Lung (tissue), 12 donors: Measurements from ENCODE around the gene RPS6KA4. TPM values are rescaled to one million over a fixed set of nuclear protein-coding genes. Genes with fewer than 3 reads are reported as not detected.

Experiments
- ATAC-seq: fragments of 200-7000 bp; cut with Tn5 transposase; one replicate; pipeline ENCODE4 v1.9.1; 2020; ENCODE audit warnings: moderate number of reproducible peaks; ENCODE audit not compliant: insufficient read depth, low FRiP score
- DNase-seq, 3 donors: peaks; one replicate each; pipeline ENCODE4 v3.0.0-alpha.2; 2013 to 2017
- H3K27ac ChIP-seq, 2 donors: one replicate each; pipeline ENCODE4 v1.5.1; 2013; ENCODE audit warnings: mild to moderate bottlenecking in 2 of 2, moderate library complexity in 2 of 2, control low read depth in 1 of 2, inconsistent platforms in 1 of 2, low read depth in 1 of 2, low read length in 1 of 2
- H3K27me3 ChIP-seq, 3 donors: one replicate each; pipeline ENCODE4 v1.5.1; 2013; ENCODE audit warnings: low read length in 2 of 3; ENCODE audit not compliant: control insufficient read depth in 3 of 3, insufficient read depth in 3 of 3
- H3K36me3 ChIP-seq, 4 donors: one replicate each; pipeline ENCODE4 v1.5.1; 2013; ENCODE audit warnings: low read length in 4 of 4, mild to moderate bottlenecking in 1 of 4, moderate library complexity in 1 of 4; ENCODE audit not compliant: control insufficient read depth in 4 of 4, insufficient read depth in 4 of 4
- H3K4me1 ChIP-seq, 5 donors: one replicate each; pipeline ENCODE4 v1.5.1; 2013; ENCODE audit warnings: low read length in 5 of 5, mild to moderate bottlenecking in 2 of 5, moderate library complexity in 1 of 5; ENCODE audit not compliant: control insufficient read depth in 5 of 5, insufficient read depth in 5 of 5
- H3K4me3 ChIP-seq: one replicate; pipeline ENCODE4 v1.5.1; 2013; ENCODE audit warnings: mild to moderate bottlenecking, control low read depth, moderate library complexity
- H3K9ac ChIP-seq, 2 donors: one replicate each; pipeline ENCODE4 v1.5.1; 2013; ENCODE audit warnings: low read length in 2 of 2, control low read depth in 1 of 2; ENCODE audit not compliant: insufficient read depth in 1 of 2
- H3K9me3 ChIP-seq, 4 donors: one replicate each; pipeline ENCODE4 v1.5.1; 2013; ENCODE audit warnings: low read length in 3 of 4, mild to moderate bottlenecking in 1 of 4, moderate library complexity in 1 of 4; ENCODE audit not compliant: control insufficient read depth in 4 of 4, insufficient read depth in 3 of 4
- CTCF ChIP-seq: IDR thresholded peaks from 2 replicates; pipeline ENCODE4 v1.5.1; 2012; ENCODE audit warnings: mild to moderate bottlenecking; ENCODE audit errors: control extremely low read depth, extremely low read depth
- WGBS, 2 donors: extraction: QIAGEN DNeasy Blood & Tissue Kit; methylation state at CpG; one replicate each; pipeline ENCODE4 v1.1.7; 2013; 5-methylcytosine and 5-hydroxymethylcytosine counted together
- polyA plus RNA-seq, 2 donors: library from polyadenylated mRNA; stranded (reverse); fragments of 200-250 nt; gene quantifications; one replicate each; pipeline ENCODE4 v1.2.1, GENCODE V29; 2013
- total RNA-seq, 2 donors: library from RNA; depleted of rRNA in 1 of 2; stranded (reverse); fragments of >200 nt in 1 of 2; gene quantifications; one replicate each; pipeline ENCODE4 v1.2.1, GENCODE V29; 2014 to 2021
- donor health status: control.
- donor health status: control.
- donor health status: Bipolar disorder and iron deficiency.
- donor health status: healthy.
- donor health status: DM: yes; HTN: yes; CAD: no.

RPS6KA4 gene
- total and polyA plus RNA-seq, 4 donors: 25.3 to 53.8 (median 35.4) TPM

DNA sequence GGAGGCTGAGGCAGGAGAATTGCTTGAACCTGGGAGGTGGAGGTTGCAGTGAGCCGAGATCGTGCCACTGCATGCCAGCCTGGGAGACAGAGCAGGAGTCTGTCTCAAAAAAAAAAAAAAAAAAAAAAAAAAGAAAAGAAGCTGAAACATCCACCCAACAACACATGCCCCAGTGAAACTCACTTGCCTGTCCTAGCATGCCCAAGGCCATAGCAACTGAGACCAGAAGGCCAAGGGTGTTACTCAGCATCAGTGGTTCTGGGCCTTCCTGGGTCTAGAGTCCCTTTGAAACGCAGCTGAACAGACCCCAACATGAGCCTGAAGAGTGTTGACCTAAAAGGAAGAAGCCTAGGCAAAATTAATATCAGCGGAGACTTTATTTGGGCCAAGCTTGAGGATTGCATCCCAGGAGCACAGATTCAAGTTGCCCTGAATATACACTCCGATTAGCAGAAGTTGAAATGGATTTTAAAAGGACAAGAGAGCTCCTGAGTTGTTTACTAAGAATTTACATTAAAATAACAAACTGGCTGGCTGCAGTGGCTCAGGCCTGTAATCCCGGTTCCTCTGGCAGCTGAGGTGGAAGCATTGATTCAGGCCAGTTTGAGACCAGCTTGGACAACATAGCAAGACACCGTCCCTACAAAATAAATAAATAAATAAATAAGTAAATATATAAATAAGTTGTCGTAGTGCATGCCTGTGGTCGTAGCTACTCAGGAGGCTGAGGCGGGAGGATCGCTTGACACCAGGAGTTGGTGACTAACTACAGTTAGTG is 34.1 kb upstream of the RPS6KA4 start:
- ATAC-seq: no peak
- H3K27me3 ChIP-seq: no peaks in the 10 kb centered on the region
- WGBS, 2 donors: 91 to 94% methylated on average over 11 of the region's 11 CpGs
- no peak overlapping the region for H3K4me3 ChIP-seq
- H3K4me1 ChIP-seq: peaks cover 0 to 10% (median 0%) of the 10 kb centered on the region in 5 donors
- H3K27ac ChIP-seq: no peak overlapping the region
- DNase-seq: no peak
- no peaks in the 10 kb centered on the region for H3K9me3 ChIP-seq
- H3K9ac ChIP-seq: no peak overlapping the region
- H3K36me3 ChIP-seq: peaks cover 0 to 19% (median 0%) of the 10 kb centered on the region in 4 donors
- no peak for TF ChIP-seq CTCF

DNA sequence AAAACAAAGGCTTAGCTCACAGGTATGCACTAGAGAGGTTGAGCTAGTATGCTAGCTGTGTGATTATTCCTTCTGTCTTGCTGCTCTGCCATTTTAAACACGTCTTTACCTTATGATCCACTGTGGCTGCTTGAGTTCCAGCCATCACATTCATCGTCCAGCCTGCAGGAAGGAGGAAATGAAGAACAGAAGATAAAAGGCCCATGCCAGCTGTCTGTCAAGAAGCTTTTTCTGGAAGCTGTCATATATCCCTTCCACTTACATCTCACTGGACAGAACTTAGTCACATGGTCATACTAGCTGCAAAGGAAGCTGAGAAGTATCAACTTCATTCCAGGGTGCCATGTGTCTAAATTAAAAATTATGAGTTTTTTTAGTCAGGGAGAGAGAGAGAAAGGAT is 31.6 kb upstream of the RPS6KA4 start:
- no peak for ATAC-seq
- 86 to 90% methylated on average over 2 of the region's 2 CpGs for WGBS, 2 donors

GRCh38 chr11:64327993-64328392 is 31.0 kb upstream of the RPS6KA4 start:
- H3K36me3 ChIP-seq: peaks cover 0 to 2% (median 0%) of the 10 kb centered on the region in 4 donors
- TF ChIP-seq CTCF: no peak
- no peak for DNase-seq
- H3K4me1 ChIP-seq: peaks cover 0 to 3% (median 0%) of the 10 kb centered on the region in 5 donors
- no peak overlapping the region for H3K27ac ChIP-seq
- 88 to 91% methylated on average over 3 of the region's 3 CpGs for WGBS, 2 donors
- ATAC-seq: no peak
- no peaks in the 10 kb centered on the region for H3K9me3 ChIP-seq
- no peaks in the 10 kb centered on the region for H3K27me3 ChIP-seq
- no peak overlapping the region for H3K9ac ChIP-seq
- H3K4me3 ChIP-seq: no peak overlapping the region

More for the DNA sequence above, 31.6 kb upstream of the RPS6KA4 start:
- Histone ChIP-seq H3K27me3 (no peaks in the 10 kb centered on the region), H3K4me3 (no peak overlapping the region), H3K36me3 (peaks cover 0 to 8% (median 0%) of the 10 kb centered on the region in 4 donors), H3K9ac (no peak overlapping the region), H3K4me1 (peaks cover 0 to 9% (median 0%) of the 10 kb centered on the region in 5 donors), H3K9me3 (no peaks in the 10 kb centered on the region), H3K27ac (no peak overlapping the region)
- no peak for TF ChIP-seq CTCF
- DNase-seq: no peak

- Histone ChIP-seq H3K4me1 (peaks cover 0 to 4% (median 0%) of the 10 kb centered on the region in 5 donors), H3K9me3 (no peaks in the 10 kb centered on the region), H3K4me3 (no peak overlapping the region), H3K36me3 (no peaks in the 10 kb centered on the region), H3K27me3 (no peaks in the 10 kb centered on the region), H3K9ac (no peak overlapping the region), H3K27ac (no peak overlapping the region)
- DNase-seq: no peak
- WGBS, 2 donors: 83 to 88% methylated on average over 11 of the region's 11 CpGs
- no peak for TF ChIP-seq CTCF
- no peak for ATAC-seq
Observed at GRCh38 chr11:64330888-64331287, 28.1 kb upstream of the RPS6KA4 start.
